Measurements from ENCODE around the gene COX6B1. TPM values are rescaled to one million over a fixed set of nuclear protein-coding genes. Genes with fewer than 3 reads are reported as not detected.

COX6B1 gene
- total RNA-seq, 1 donor: 185 TPM

GRCh38 chr19:35608251-35608650 is 39.9 kb upstream of the COX6B1 start:
- no peak for TF ChIP-seq CTCF (IDR thresholded peaks at IDR 0.05; ENCODE audit: extremely low read depth, low read depth, low read length)

GRCh38 chr19:35609851-35610353 is 38.2 kb upstream of the COX6B1 start:
- H3K36me3 ChIP-seq (ENCODE audit: insufficient read depth, low read length): no peaks in the 10 kb centered on the region
- no peak overlapping the region for H3K27ac ChIP-seq (ENCODE audit: low read depth, low read length)
- H3K4me1 ChIP-seq (ENCODE audit: insufficient read depth, low read length): peaks cover 5% of the 10 kb centered on the region
- TF ChIP-seq CTCF (IDR thresholded peaks at IDR 0.05; ENCODE audit: extremely low read depth, low read depth, low read length): no peak
- no peak overlapping the region for H3K4me2 ChIP-seq (ENCODE audit: insufficient read depth, low read length)
- no peaks in the 10 kb centered on the region for H3K27me3 ChIP-seq (ENCODE audit: insufficient read depth, low read length)
- no peak overlapping the region for H3K4me3 ChIP-seq (ENCODE audit: insufficient read depth, low read length)
- H4K20me1 ChIP-seq (ENCODE audit: insufficient read depth, low read length): no peaks in the 10 kb centered on the region
- H2AFZ ChIP-seq (ENCODE audit: low read length): no peak overlapping the region
- DNase-seq (ENCODE audit: insufficient read length, low spot score, missing footprints): no peak
- peaks cover 2% of the 10 kb centered on the region for H3K79me2 ChIP-seq (ENCODE audit: insufficient read depth, low read length)
- H3K9me3 ChIP-seq (ENCODE audit: low read depth, low read length): no peaks in the 10 kb centered on the region

More at GRCh38 chr19:35608251-35608650, 39.9 kb upstream of the COX6B1 start:
- no peak overlapping the region for H3K4me2 ChIP-seq (ENCODE audit: insufficient read depth, low read length)
- H4K20me1 ChIP-seq (ENCODE audit: insufficient read depth, low read length): no peaks in the 10 kb centered on the region
- H3K27ac ChIP-seq (ENCODE audit: low read depth, low read length): no peak overlapping the region
- no peaks in the 10 kb centered on the region for H3K36me3 ChIP-seq (ENCODE audit: insufficient read depth, low read length)
- no peak overlapping the region for H3K4me3 ChIP-seq (ENCODE audit: insufficient read depth, low read length)
- H3K4me1 ChIP-seq (ENCODE audit: insufficient read depth, low read length): peaks cover 5% of the 10 kb centered on the region
- H2AFZ ChIP-seq (ENCODE audit: low read length): no peak overlapping the region
- peaks cover 2% of the 10 kb centered on the region for H3K79me2 ChIP-seq (ENCODE audit: insufficient read depth, low read length)
- H3K27me3 ChIP-seq (ENCODE audit: insufficient read depth, low read length): no peaks in the 10 kb centered on the region
- no peaks in the 10 kb centered on the region for H3K9me3 ChIP-seq (ENCODE audit: low read depth, low read length)
- no peak for DNase-seq (ENCODE audit: insufficient read length, low spot score, missing footprints)

DNA sequence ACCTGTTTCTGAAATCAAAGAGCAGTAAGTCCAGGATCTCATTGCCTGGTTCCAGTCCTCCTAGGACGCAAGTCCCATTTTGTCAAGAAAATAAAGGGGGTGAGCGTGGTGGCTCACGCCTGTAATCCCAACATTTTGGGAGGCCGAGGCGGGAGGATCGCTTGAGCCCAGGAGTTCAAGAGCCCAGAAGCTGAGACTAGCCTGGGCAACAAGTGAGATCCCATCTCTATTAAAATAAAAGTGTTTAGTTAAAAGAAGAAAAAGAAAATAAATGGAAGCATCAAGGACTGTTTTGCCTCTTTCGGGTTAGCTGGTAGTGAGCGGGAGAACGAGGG is 35.9 kb upstream of the COX6B1 start:
- H3K9me3 ChIP-seq (ENCODE audit: low read depth, low read length): no peaks in the 10 kb centered on the region
- H3K4me2 ChIP-seq (ENCODE audit: insufficient read depth, low read length): peak overlapping the region; percentile 98
- no peaks in the 10 kb centered on the region for H4K20me1 ChIP-seq (ENCODE audit: insufficient read depth, low read length)
- DNase-seq (ENCODE audit: insufficient read length, low spot score, missing footprints): no peak
- TF ChIP-seq CTCF (IDR thresholded peaks at IDR 0.05; ENCODE audit: extremely low read depth, low read depth, low read length): no peak
- peaks cover 5% of the 10 kb centered on the region for H3K36me3 ChIP-seq (ENCODE audit: insufficient read depth, low read length)
- H3K4me1 ChIP-seq (ENCODE audit: insufficient read depth, low read length): peaks cover 5% of the 10 kb centered on the region
- peak overlapping the region; percentile 99 for H2AFZ ChIP-seq (ENCODE audit: low read length)
- H3K27ac ChIP-seq (ENCODE audit: low read depth, low read length): no peak overlapping the region
- H3K4me3 ChIP-seq (ENCODE audit: insufficient read depth, low read length): peak overlapping the region; percentile 94
- H3K27me3 ChIP-seq (ENCODE audit: insufficient read depth, low read length): no peaks in the 10 kb centered on the region
- peaks cover 2% of the 10 kb centered on the region for H3K79me2 ChIP-seq (ENCODE audit: insufficient read depth, low read length)

GRCh38 chr19:35612559-35613321 is 35.4 kb upstream of the COX6B1 start, which contains the start of gene HAUS5:
TSS of gene HAUS5 (plus strand) at chr19:35612735. CDS start at chr19:35612795, 60 bp downstream.
- Histone ChIP-seq H4K20me1 (ENCODE audit: insufficient read depth, low read length) (no peaks in the 10 kb centered on the region), H3K27ac (ENCODE audit: low read depth, low read length) (peak within 1 kb of the TSS; percentile 78), H3K4me3 (ENCODE audit: insufficient read depth, low read length) (peak within 1 kb of the TSS; percentile 94), H3K79me2 (ENCODE audit: insufficient read depth, low read length) (peaks cover 2% of the 10 kb centered on the region), H3K4me1 (ENCODE audit: insufficient read depth, low read length) (peaks cover 5% of the 10 kb centered on the region), H3K36me3 (ENCODE audit: insufficient read depth, low read length) (peaks cover 6% of the 10 kb centered on the region), H3K27me3 (ENCODE audit: insufficient read depth, low read length) (no peaks in the 10 kb centered on the region), H2AFZ (ENCODE audit: low read length) (peak within 1 kb of the TSS; percentile 99), H3K4me2 (ENCODE audit: insufficient read depth, low read length) (peak within 1 kb of the TSS; percentile 98), H3K9me3 (ENCODE audit: low read depth, low read length) (no peaks in the 10 kb centered on the region)
- peak; percentile 98 for DNase-seq (ENCODE audit: insufficient read length, low spot score, missing footprints)
- no peak for TF ChIP-seq CTCF (IDR thresholded peaks at IDR 0.05; ENCODE audit: extremely low read depth, low read depth, low read length)

All from osteoblast (primary cell).